GM23338 (cell line): ENCODE results near the gene PEX13. TPM values are rescaled to one million over a fixed set of nuclear protein-coding genes. Genes with fewer than 3 reads are reported as not detected.

Source experiments
- ATAC-seq: fragments of 200-7000 bp; cut with Tn5 transposase; 3 replicates; pipeline ENCODE4 v1.9.1; 2020
- DNase-seq: peaks from one replicate; pipeline ENCODE4 v3.0.0-alpha.2; 2015; ENCODE audit warnings: low spot score
- H2AFZ ChIP-seq: fragments of 200-600 bp; sonication (generic); 2 replicates; pipeline ENCODE4 v1.8.0; 2016; ENCODE audit warnings: antibody characterized with exemption, mild to moderate bottlenecking, moderate library complexity
- H3F3A ChIP-seq: fragments of 200-600 bp; sonication (generic); replicated peaks from 2 replicates; pipeline ENCODE4 v1.8.0; 2017; ENCODE audit warnings: antibody characterized with exemption, mixed run types, low read depth
- H3K27ac ChIP-seq: fragments of 200-600 bp; sonication (generic); 2 replicates; pipeline ENCODE4 v1.6.1; 2016; ENCODE audit warnings: low read depth
- H3K27me3 ChIP-seq: fragments of 200-600 bp; sonication (generic); 2 replicates; pipeline ENCODE4 v1.8.0; 2016; ENCODE audit warnings: mild to moderate bottlenecking, mixed run types, moderate library complexity; ENCODE audit not compliant: insufficient read depth
- H3K36me3 ChIP-seq: fragments of 200-600 bp; sonication (generic); 2 replicates; pipeline ENCODE4 v1.8.0; 2016; ENCODE audit warnings: mild to moderate bottlenecking; ENCODE audit not compliant: insufficient read depth
- H3K4me1 ChIP-seq: fragments of 200-600 bp; sonication (generic); 2 replicates; pipeline ENCODE4 v1.8.0; 2016; ENCODE audit warnings: mild to moderate bottlenecking, moderate library complexity; ENCODE audit not compliant: insufficient read depth
- H3K4me2 ChIP-seq: fragments of 200-600 bp; sonication (generic); 2 replicates; pipeline ENCODE4 v1.7.1; 2017; ENCODE audit warnings: mixed run types
- H3K4me3 ChIP-seq: fragments of 200-600 bp; sonication (generic); 2 replicates; pipeline ENCODE4 v1.6.1; 2016; ENCODE audit warnings: mixed run types
- H3K79me2 ChIP-seq: fragments of 200-600 bp; sonication (generic); replicated peaks from 2 replicates; pipeline ENCODE4 v1.8.0; 2017; ENCODE audit warnings: mild to moderate bottlenecking; ENCODE audit not compliant: insufficient read depth
- H3K9me2 ChIP-seq: fragments of 200-600 bp; sonication (generic); 2 replicates; pipeline ENCODE4 v1.8.0; 2017; ENCODE audit not compliant: insufficient read depth
- H4K20me1 ChIP-seq: fragments of 200-600 bp; sonication (generic); replicated peaks from 2 replicates; pipeline ENCODE4 v1.8.0; 2017; ENCODE audit warnings: mild to moderate bottlenecking; ENCODE audit not compliant: insufficient read depth
- H3K27ac Mint-ChIP-seq: 2 replicates; pipeline ENCODE4 v1.8.0; 2020; ENCODE audit warnings: inconsistent platforms, mild to moderate bottlenecking, moderate library complexity, mixed read lengths
- H3K27me3 Mint-ChIP-seq: 3 replicates; pipeline ENCODE4 v1.8.0; 2022; ENCODE audit warnings: low read depth, mild to moderate bottlenecking, moderate library complexity, mixed read lengths, inconsistent platforms; ENCODE audit not compliant: insufficient read depth, poor library complexity
- H3K36me3 Mint-ChIP-seq: 3 replicates; pipeline ENCODE4 v1.8.0; 2021; ENCODE audit warnings: low read depth, mild to moderate bottlenecking, inconsistent platforms, moderate library complexity, mixed read lengths
- H3K4me1 Mint-ChIP-seq: 3 replicates; pipeline ENCODE4 v1.8.0; 2020; ENCODE audit warnings: mild to moderate bottlenecking, inconsistent platforms, mixed read lengths
- H3K4me3 Mint-ChIP-seq: 3 replicates; pipeline ENCODE4 v1.8.0; 2021; ENCODE audit warnings: moderate library complexity, mild to moderate bottlenecking, inconsistent platforms, mixed read lengths
- H3K9me3 Mint-ChIP-seq: 3 replicates; pipeline ENCODE4 v1.8.0; 2020; ENCODE audit warnings: moderate library complexity, mild to moderate bottlenecking, inconsistent platforms, mixed read lengths
- CREB1 ChIP-seq: fragments of 250-450 bp; sonication (Bioruptor Pico); IDR thresholded peaks from 2 replicates; pipeline ENCODE4 v1.5.0; 2020; ENCODE audit warnings: low read depth, mild to moderate bottlenecking, moderate library complexity
- EZH2 ChIP-seq: fragments of 200-600 bp; sonication (generic); IDR thresholded peaks from one replicate; pipeline ENCODE4 v1.8.0; 2017; ENCODE audit warnings: antibody characterized with exemption, mild to moderate bottlenecking, low read depth; ENCODE audit not compliant: unreplicated experiment
- EZH2phosphoT487 ChIP-seq: fragments of 200-600 bp; sonication (generic); IDR thresholded peaks from one replicate; pipeline ENCODE4 v1.8.1; 2018; ENCODE audit warnings: antibody characterized with exemption; ENCODE audit not compliant: unreplicated experiment
- JUNB ChIP-seq: IDR thresholded peaks from one replicate; pipeline ENCODE4 v1.6.1; 2016; ENCODE audit warnings: antibody characterized with exemption; ENCODE audit not compliant: unreplicated experiment
- NANOG ChIP-seq: IDR thresholded peaks from 2 replicates; pipeline ENCODE4 v1.6.1; 2016; ENCODE audit warnings: antibody characterized with exemption, borderline replicate concordance
- POLR2AphosphoS5 ChIP-seq: IDR thresholded peaks from 2 replicates; pipeline ENCODE4 v1.6.1; 2016; ENCODE audit warnings: antibody characterized with exemption, low read depth
- STAT1 ChIP-seq: IDR thresholded peaks from one replicate; pipeline ENCODE4 v1.6.1; 2016; ENCODE audit warnings: antibody characterized with exemption; ENCODE audit not compliant: unreplicated experiment
- ZNF114 ChIP-seq: fragments of 250-450 bp; sonication (Bioruptor Pico); IDR thresholded peaks from 2 replicates; pipeline ENCODE4 v1.5.0; 2020; ENCODE audit warnings: mild to moderate bottlenecking, moderate library complexity
- ZNF331 ChIP-seq: fragments of 250-450 bp; sonication (Bioruptor Pico); IDR thresholded peaks from 2 replicates; pipeline ENCODE4 v1.5.0; 2020; ENCODE audit warnings: low read depth, mild to moderate bottlenecking, moderate library complexity
- polyA plus RNA-seq: library from polyadenylated mRNA; unstranded; fragments of >200 nt; fragmentation: Nextera tagmentation; extraction: Ambion mirVana; gene quantifications from 2 replicates; pipeline ENCODE4 v1.2.1, GENCODE V29; 2016
- total RNA-seq: library from RNA; depleted of rRNA; stranded (reverse); fragments of >200 nt; shearing (Covaris generic); gene quantifications from 2 replicates; pipeline ENCODE4 v1.2.3, GENCODE V29; 2014
- TF ChIP-seq, protein P1 (sequence below): IDR thresholded peaks from 2 replicates; pipeline ENCODE4 v1.6.1; 2016; ENCODE audit warnings: antibody characterized with exemption
- TF ChIP-seq, protein P2 (sequence below): IDR thresholded peaks from one replicate; pipeline ENCODE4 v1.6.1; 2018; ENCODE audit warnings: antibody characterized with exemption; ENCODE audit not compliant: unreplicated experiment
- TF ChIP-seq, protein P3 (sequence below): fragments of 250-450 bp; sonication (Bioruptor Pico); IDR thresholded peaks from 2 replicates; pipeline ENCODE4 v1.5.0; 2020; ENCODE audit warnings: mild to moderate bottlenecking, moderate library complexity
- TF ChIP-seq, protein P4 (sequence below), 2 experiments: fragments of 200-600 bp in 1 of 2; sonication (generic) in 1 of 2; conservative IDR thresholded peaks; 2 replicates each; pipeline versions ENCODE4 v1.5.1 to v1.6.1; 2016 to 2017; ENCODE audit warnings: antibody characterized with exemption in 2 of 2, low read depth in 2 of 2, mild to moderate bottlenecking in 2 of 2, moderate library complexity in 1 of 2

PEX13 gene
- total and polyA plus RNA-seq, 2 experiments from 2014 or later: 15.8 to 29.2 TPM

DNA sequence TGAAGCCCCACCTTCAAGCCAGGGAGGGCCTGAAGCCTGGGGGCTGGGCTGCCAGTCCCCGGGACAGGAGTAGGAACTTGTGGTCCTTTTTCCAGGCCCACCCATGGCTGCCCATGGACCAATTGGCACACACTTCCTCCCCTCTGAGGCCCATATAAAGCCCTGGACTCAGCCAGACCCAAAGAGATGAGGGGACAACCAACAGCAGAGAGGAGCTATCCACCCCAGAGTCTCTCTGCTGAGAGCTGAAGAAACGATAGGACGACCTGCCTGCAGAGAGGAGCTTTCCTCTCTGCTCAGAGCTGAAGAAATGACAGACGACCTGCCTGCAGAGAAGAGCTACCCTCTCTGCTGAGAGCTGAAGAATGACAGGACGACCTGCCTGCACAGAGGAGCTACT is 43.8 kb upstream of the PEX13 start:
- H3K4me1 ChIP-seq: no peaks in the 10 kb centered on the region
- no peaks in the 10 kb centered on the region for H3F3A ChIP-seq
- no peak for DNase-seq
- H3K27me3 ChIP-seq: no peaks in the 10 kb centered on the region
- H3K27me3 Mint-ChIP-seq: peaks cover 4% of the 10 kb centered on the region
- H3K27ac Mint-ChIP-seq: no peak overlapping the region
- TF ChIP-seq, protein P1, sequence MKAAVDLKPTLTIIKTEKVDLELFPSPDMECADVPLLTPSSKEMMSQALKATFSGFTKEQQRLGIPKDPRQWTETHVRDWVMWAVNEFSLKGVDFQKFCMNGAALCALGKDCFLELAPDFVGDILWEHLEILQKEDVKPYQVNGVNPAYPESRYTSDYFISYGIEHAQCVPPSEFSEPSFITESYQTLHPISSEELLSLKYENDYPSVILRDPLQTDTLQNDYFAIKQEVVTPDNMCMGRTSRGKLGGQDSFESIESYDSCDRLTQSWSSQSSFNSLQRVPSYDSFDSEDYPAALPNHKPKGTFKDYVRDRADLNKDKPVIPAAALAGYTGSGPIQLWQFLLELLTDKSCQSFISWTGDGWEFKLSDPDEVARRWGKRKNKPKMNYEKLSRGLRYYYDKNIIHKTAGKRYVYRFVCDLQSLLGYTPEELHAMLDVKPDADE: no peak
- TF ChIP-seq EZH2phosphoT487 (no peak), POLR2AphosphoS5 (no peak), JUNB (no peak), NANOG (no peak), ZNF114 (CRISPR knock-in tag) (no peak), ZNF331 (CRISPR knock-in tag) (no peak), STAT1 (no peak), EZH2 (no peak), CREB1 (CRISPR knock-in tag) (no peak)
- TF ChIP-seq, protein P2, sequence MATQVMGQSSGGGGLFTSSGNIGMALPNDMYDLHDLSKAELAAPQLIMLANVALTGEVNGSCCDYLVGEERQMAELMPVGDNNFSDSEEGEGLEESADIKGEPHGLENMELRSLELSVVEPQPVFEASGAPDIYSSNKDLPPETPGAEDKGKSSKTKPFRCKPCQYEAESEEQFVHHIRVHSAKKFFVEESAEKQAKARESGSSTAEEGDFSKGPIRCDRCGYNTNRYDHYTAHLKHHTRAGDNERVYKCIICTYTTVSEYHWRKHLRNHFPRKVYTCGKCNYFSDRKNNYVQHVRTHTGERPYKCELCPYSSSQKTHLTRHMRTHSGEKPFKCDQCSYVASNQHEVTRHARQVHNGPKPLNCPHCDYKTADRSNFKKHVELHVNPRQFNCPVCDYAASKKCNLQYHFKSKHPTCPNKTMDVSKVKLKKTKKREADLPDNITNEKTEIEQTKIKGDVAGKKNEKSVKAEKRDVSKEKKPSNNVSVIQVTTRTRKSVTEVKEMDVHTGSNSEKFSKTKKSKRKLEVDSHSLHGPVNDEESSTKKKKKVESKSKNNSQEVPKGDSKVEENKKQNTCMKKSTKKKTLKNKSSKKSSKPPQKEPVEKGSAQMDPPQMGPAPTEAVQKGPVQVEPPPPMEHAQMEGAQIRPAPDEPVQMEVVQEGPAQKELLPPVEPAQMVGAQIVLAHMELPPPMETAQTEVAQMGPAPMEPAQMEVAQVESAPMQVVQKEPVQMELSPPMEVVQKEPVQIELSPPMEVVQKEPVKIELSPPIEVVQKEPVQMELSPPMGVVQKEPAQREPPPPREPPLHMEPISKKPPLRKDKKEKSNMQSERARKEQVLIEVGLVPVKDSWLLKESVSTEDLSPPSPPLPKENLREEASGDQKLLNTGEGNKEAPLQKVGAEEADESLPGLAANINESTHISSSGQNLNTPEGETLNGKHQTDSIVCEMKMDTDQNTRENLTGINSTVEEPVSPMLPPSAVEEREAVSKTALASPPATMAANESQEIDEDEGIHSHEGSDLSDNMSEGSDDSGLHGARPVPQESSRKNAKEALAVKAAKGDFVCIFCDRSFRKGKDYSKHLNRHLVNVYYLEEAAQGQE: no peak
- TF ChIP-seq, protein P3, sequence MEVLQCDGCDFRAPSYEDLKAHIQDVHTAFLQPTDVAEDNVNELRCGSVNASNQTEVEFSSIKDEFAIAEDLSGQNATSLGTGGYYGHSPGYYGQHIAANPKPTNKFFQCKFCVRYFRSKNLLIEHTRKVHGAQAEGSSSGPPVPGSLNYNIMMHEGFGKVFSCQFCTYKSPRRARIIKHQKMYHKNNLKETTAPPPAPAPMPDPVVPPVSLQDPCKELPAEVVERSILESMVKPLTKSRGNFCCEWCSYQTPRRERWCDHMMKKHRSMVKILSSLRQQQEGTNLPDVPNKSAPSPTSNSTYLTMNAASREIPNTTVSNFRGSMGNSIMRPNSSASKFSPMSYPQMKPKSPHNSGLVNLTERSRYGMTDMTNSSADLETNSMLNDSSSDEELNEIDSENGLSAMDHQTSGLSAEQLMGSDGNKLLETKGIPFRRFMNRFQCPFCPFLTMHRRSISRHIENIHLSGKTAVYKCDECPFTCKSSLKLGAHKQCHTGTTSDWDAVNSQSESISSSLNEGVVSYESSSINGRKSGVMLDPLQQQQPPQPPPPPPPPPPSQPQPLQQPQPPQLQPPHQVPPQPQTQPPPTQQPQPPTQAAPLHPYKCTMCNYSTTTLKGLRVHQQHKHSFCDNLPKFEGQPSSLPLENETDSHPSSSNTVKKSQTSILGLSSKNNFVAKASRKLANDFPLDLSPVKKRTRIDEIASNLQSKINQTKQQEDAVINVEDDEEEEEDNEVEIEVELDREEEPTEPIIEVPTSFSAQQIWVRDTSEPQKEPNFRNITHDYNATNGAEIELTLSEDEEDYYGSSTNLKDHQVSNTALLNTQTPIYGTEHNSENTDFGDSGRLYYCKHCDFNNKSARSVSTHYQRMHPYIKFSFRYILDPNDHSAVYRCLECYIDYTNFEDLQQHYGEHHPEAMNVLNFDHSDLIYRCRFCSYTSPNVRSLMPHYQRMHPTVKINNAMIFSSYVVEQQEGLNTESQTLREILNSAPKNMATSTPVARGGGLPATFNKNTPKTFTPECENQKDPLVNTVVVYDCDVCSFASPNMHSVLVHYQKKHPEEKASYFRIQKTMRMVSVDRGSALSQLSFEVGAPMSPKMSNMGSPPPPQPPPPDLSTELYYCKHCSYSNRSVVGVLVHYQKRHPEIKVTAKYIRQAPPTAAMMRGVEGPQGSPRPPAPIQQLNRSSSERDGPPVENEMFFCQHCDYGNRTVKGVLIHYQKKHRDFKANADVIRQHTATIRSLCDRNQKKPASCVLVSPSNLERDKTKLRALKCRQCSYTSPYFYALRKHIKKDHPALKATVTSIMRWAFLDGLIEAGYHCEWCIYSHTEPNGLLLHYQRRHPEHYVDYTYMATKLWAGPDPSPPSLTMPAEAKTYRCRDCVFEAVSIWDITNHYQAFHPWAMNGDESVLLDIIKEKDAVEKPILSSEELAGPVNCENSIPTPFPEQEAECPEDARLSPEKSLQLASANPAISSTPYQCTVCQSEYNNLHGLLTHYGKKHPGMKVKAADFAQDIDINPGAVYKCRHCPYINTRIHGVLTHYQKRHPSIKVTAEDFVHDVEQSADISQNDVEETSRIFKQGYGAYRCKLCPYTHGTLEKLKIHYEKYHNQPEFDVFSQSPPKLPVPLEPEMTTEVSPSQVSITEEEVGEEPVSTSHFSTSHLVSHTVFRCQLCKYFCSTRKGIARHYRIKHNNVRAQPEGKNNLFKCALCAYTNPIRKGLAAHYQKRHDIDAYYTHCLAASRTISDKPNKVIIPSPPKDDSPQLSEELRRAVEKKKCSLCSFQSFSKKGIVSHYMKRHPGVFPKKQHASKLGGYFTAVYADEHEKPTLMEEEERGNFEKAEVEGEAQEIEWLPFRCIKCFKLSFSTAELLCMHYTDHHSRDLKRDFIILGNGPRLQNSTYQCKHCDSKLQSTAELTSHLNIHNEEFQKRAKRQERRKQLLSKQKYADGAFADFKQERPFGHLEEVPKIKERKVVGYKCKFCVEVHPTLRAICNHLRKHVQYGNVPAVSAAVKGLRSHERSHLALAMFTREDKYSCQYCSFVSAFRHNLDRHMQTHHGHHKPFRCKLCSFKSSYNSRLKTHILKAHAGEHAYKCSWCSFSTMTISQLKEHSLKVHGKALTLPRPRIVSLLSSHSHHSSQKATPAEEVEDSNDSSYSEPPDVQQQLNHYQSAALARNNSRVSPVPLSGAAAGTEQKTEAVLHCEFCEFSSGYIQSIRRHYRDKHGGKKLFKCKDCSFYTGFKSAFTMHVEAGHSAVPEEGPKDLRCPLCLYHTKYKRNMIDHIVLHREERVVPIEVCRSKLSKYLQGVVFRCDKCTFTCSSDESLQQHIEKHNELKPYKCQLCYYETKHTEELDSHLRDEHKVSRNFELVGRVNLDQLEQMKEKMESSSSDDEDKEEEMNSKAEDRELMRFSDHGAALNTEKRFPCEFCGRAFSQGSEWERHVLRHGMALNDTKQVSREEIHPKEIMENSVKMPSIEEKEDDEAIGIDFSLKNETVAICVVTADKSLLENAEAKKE (CRISPR knock-in tag): no peak
- TF ChIP-seq, protein P4, sequence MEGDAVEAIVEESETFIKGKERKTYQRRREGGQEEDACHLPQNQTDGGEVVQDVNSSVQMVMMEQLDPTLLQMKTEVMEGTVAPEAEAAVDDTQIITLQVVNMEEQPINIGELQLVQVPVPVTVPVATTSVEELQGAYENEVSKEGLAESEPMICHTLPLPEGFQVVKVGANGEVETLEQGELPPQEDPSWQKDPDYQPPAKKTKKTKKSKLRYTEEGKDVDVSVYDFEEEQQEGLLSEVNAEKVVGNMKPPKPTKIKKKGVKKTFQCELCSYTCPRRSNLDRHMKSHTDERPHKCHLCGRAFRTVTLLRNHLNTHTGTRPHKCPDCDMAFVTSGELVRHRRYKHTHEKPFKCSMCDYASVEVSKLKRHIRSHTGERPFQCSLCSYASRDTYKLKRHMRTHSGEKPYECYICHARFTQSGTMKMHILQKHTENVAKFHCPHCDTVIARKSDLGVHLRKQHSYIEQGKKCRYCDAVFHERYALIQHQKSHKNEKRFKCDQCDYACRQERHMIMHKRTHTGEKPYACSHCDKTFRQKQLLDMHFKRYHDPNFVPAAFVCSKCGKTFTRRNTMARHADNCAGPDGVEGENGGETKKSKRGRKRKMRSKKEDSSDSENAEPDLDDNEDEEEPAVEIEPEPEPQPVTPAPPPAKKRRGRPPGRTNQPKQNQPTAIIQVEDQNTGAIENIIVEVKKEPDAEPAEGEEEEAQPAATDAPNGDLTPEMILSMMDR (conservative IDR thresholded peaks at IDR 0.05; ENCODE audit: low read depth in 2 of 2): no peak
- no peak overlapping the region for H3K4me2 ChIP-seq
- H2AFZ ChIP-seq: peak overlapping the region; percentile 12; the same call in 1 of the 2 replicates
- no peaks in the 10 kb centered on the region for H3K79me2 ChIP-seq
- H3K4me3 ChIP-seq: no peak overlapping the region
- H3K36me3 Mint-ChIP-seq: no peaks in the 10 kb centered on the region
- H3K4me1 Mint-ChIP-seq: no peaks in the 10 kb centered on the region
- H4K20me1 ChIP-seq: no peaks in the 10 kb centered on the region
- H3K36me3 ChIP-seq: no peaks in the 10 kb centered on the region
- no peak overlapping the region for H3K4me3 Mint-ChIP-seq
- peak; percentile 29 for ATAC-seq
- no peak overlapping the region for H3K27ac ChIP-seq
- H3K9me2 ChIP-seq: no peaks in the 10 kb centered on the region
- H3K9me3 Mint-ChIP-seq: no peaks in the 10 kb centered on the region
